ENCODE data around the gene SNX9. TPM values are rescaled to one million over a fixed set of nuclear protein-coding genes. Genes with fewer than 3 reads are reported as not detected.

Gene SNX9
- total and polyA plus RNA-seq, 3 donors from 2014 or later, result 26.0 to 32.6 (median 30.1) TPM

DNA sequence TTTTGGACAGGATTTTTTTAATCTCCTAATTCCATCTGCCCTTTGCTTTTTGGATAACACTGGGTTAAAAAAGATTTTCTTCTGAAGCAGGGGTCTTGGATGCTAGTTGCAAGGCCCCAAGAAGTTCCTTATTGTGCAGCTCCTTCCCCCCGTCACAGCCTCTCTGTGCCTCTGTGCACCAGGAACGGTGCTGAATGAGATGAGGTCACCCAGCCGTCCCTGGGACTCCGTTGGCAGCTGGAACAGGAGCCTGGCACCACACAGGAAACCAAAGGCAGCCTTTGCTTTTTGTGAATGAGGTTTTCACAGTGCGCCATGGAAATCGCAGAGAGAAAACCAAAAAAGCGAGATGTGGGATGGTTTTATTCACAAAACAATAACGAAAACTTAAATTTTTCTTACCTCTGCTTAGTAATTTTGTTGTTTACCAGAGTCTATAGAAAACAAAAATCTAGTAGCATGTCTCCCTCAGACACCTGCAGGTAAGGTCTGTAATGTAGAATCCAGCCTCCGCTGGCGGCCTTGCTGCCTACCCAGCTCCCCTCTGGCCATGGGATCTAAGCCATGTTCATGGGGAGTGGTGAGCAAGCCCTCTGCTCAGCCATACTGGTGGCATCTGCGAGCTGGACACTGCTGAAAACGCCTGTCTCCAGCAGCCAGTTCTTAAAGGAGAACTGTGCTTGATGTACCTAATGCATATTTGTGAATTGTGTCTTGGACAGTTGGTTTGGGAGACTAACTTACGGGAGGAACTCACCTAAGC is 118.2 kb downstream of the SNX9 start:
- DNase-seq, result no peak
- H3K27ac ChIP-seq, result no peak overlapping the region

GRCh38 chr6:157942351-157942750 is 119.3 kb downstream of the SNX9 start:
- no peaks in the 10 kb centered on the region for H3K4me1 ChIP-seq
- H3K36me3 ChIP-seq (ENCODE audit: low read depth, missing control alignments), result no peaks in the 10 kb centered on the region
- WGBS, 2 donors, result 68 to 85% methylated on average over 12 to 14 of the region's 14 CpGs
- no peak overlapping the region for H3K27ac ChIP-seq
- no peaks in the 10 kb centered on the region for H3K9me3 ChIP-seq
- no peaks in the 10 kb centered on the region for H3K27me3 ChIP-seq
- intact Hi-C loops (cut with DNase I; ENCODE audit: low total_unique reads), result no loop called here
- no peak for DNase-seq
- no peak overlapping the region for H3K4me3 ChIP-seq
- TF ChIP-seq POLR2A (IDR thresholded peaks at IDR 0.05) (no peak), CTCF (IDR thresholded peaks at IDR 0.05) (no peak)

More for the DNA sequence above, 118.2 kb downstream of the SNX9 start:
- Histone ChIP-seq H3K4me3 (no peak overlapping the region), H3K27me3 (no peaks in the 10 kb centered on the region), H3K4me1 (no peaks in the 10 kb centered on the region), H3K9me3 (no peaks in the 10 kb centered on the region), H3K36me3 (ENCODE audit: low read depth, missing control alignments) (no peaks in the 10 kb centered on the region)
- intact Hi-C loops (cut with DNase I; ENCODE audit: low total_unique reads), result no loop called here
- no peak for TF ChIP-seq POLR2A (IDR thresholded peaks at IDR 0.05)
- TF ChIP-seq CTCF (IDR thresholded peaks at IDR 0.05), result no peak
- WGBS, 2 donors, result 90 to 92% methylated on average over 13 of the region's 13 CpGs

- Histone ChIP-seq H3K27me3 (no peaks in the 10 kb centered on the region), H3K4me1 (no peaks in the 10 kb centered on the region), H3K4me3 (no peak overlapping the region), H3K9me3 (no peaks in the 10 kb centered on the region), H3K27ac (no peak overlapping the region), H3K36me3 (ENCODE audit: low read depth, missing control alignments) (no peaks in the 10 kb centered on the region)
- DNase-seq, result no peak
- no peak for TF ChIP-seq CTCF (IDR thresholded peaks at IDR 0.05)
- no peak for TF ChIP-seq POLR2A (IDR thresholded peaks at IDR 0.05)
- 87 to 97% methylated on average over 16 of the region's 16 CpGs for WGBS, 2 donors
- intact Hi-C loops (cut with DNase I; ENCODE audit: low total_unique reads), result no loop called here
Observed at GRCh38 chr6:157943249-157943963, 120.4 kb downstream of the SNX9 start.

- H3K4me1 ChIP-seq, result no peaks in the 10 kb centered on the region
- TF ChIP-seq CTCF (IDR thresholded peaks at IDR 0.05) (no peak), POLR2A (IDR thresholded peaks at IDR 0.05) (no peak)
- WGBS, 2 donors, result 86 to 93% methylated on average over 15 of the region's 15 CpGs
- H3K36me3 ChIP-seq (ENCODE audit: low read depth, missing control alignments), result no peaks in the 10 kb centered on the region
- no peak for DNase-seq
- H3K4me3 ChIP-seq, result no peak overlapping the region
- H3K27me3 ChIP-seq, result no peaks in the 10 kb centered on the region
- H3K9me3 ChIP-seq, result no peaks in the 10 kb centered on the region
- intact Hi-C loops (cut with DNase I; ENCODE audit: low total_unique reads), result no loop called here
- no peak overlapping the region for H3K27ac ChIP-seq
Observed at GRCh38 chr6:157943964-157944283, 120.9 kb downstream of the SNX9 start.
